HepG2 (cell line): ENCODE results near the gene SLC45A1. TPM values are rescaled to one million over a fixed set of nuclear protein-coding genes. Genes with fewer than 3 reads are reported as not detected.

Experiments
- ELF1 ChIP-seq: sonication (generic); formaldehyde crosslinking; IDR thresholded peaks from 2 replicates; pipeline ENCODE4 v1.4.0; 2020; ENCODE audit warnings: missing genetic modification reagents
- GTF3A ChIP-seq: sonication (generic); formaldehyde crosslinking; conservative IDR thresholded peaks from 2 replicates; pipeline ENCODE4 v1.4.0; 2020; ENCODE audit warnings: mild to moderate bottlenecking, missing genetic modification reagents
- NFAT5 ChIP-seq: sonication (generic); formaldehyde crosslinking; IDR thresholded peaks from 2 replicates; pipeline ENCODE4 v1.4.0; 2020; ENCODE audit warnings: missing genetic modification reagents
- TFE3 ChIP-seq: IDR thresholded peaks from 2 replicates; pipeline ENCODE4 v1.6.1; 2016
- ZNF598 ChIP-seq: sonication (generic); formaldehyde crosslinking; IDR thresholded peaks from 2 replicates; pipeline ENCODE4 v1.5.1; 2020; ENCODE audit warnings: mild to moderate bottlenecking, missing genetic modification reagents, borderline replicate concordance
- ZNF703 ChIP-seq: sonication (generic); formaldehyde crosslinking; IDR thresholded peaks from 2 replicates; pipeline ENCODE4 v1.5.1; 2020; ENCODE audit warnings: missing genetic modification reagents, mild to moderate bottlenecking, moderate library complexity, borderline replicate concordance
- polyA plus RNA-seq, 8 experiments: library from polyadenylated mRNA; depleted of rRNA in 3 of 8; stranded (reverse) in 7 of 8; unstranded in 1 of 8; fragments of >200 nt; fragmentation: Illumina TruSeq in 4 of 8; extraction: Trizol in 4 of 8; gene quantifications; 2 replicates each; pipeline versions ENCODE4 v1.2.1 to v1.2.3, GENCODE V29; 2011 to 2016; ENCODE audit warnings: low read depth in 4 of 8, missing spikeins in 1 of 8, mixed read lengths in 1 of 8; ENCODE audit not compliant: insufficient read depth in 1 of 8
- total RNA-seq, 5 experiments: library from RNA; depleted of rRNA; stranded (reverse); fragments of >200 nt; fragmentation: Illumina TruSeq; extraction: Trizol; gene quantifications; 2 replicates each; pipeline ENCODE4 v1.2.3, GENCODE V29; 2016; ENCODE audit warnings: low read depth in 1 of 5
- TF ChIP-seq, protein P1 (sequence below): IDR thresholded peaks from 2 replicates; pipeline ENCODE4 v1.6.1; 2012; ENCODE audit warnings: low read length, improper control_type of control experiment
- TF ChIP-seq, protein P2 (sequence below): sonication (generic); formaldehyde crosslinking; IDR thresholded peaks from 2 replicates; pipeline ENCODE4 v1.4.0; 2020; ENCODE audit warnings: missing genetic modification reagents, borderline replicate concordance

Gene SLC45A1
- total and polyA plus RNA-seq, 2 of the 13 experiments (the other 11 are each of a cell fraction or from before 2014, with no cell fraction given), result not detected

GRCh38 chr1:8315573-8316475 lies 2.1 kb upstream of the SLC45A1 start (continued):
- TF ChIP-seq, protein P1, sequence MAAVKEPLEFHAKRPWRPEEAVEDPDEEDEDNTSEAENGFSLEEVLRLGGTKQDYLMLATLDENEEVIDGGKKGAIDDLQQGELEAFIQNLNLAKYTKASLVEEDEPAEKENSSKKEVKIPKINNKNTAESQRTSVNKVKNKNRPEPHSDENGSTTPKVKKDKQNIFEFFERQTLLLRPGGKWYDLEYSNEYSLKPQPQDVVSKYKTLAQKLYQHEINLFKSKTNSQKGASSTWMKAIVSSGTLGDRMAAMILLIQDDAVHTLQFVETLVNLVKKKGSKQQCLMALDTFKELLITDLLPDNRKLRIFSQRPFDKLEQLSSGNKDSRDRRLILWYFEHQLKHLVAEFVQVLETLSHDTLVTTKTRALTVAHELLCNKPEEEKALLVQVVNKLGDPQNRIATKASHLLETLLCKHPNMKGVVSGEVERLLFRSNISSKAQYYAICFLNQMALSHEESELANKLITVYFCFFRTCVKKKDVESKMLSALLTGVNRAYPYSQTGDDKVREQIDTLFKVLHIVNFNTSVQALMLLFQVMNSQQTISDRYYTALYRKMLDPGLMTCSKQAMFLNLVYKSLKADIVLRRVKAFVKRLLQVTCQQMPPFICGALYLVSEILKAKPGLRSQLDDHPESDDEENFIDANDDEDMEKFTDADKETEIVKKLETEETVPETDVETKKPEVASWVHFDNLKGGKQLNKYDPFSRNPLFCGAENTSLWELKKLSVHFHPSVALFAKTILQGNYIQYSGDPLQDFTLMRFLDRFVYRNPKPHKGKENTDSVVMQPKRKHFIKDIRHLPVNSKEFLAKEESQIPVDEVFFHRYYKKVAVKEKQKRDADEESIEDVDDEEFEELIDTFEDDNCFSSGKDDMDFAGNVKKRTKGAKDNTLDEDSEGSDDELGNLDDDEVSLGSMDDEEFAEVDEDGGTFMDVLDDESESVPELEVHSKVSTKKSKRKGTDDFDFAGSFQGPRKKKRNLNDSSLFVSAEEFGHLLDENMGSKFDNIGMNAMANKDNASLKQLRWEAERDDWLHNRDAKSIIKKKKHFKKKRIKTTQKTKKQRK, result no peak
- no peak for TF ChIP-seq ELF1 (CRISPR knock-in tag)
- TF ChIP-seq GTF3A (CRISPR knock-in tag), result no peak
- no peak for TF ChIP-seq NFAT5 (CRISPR knock-in tag)
- TF ChIP-seq ZNF598, result no peak
- TF ChIP-seq TFE3, result no peak
- TF ChIP-seq, protein P2, sequence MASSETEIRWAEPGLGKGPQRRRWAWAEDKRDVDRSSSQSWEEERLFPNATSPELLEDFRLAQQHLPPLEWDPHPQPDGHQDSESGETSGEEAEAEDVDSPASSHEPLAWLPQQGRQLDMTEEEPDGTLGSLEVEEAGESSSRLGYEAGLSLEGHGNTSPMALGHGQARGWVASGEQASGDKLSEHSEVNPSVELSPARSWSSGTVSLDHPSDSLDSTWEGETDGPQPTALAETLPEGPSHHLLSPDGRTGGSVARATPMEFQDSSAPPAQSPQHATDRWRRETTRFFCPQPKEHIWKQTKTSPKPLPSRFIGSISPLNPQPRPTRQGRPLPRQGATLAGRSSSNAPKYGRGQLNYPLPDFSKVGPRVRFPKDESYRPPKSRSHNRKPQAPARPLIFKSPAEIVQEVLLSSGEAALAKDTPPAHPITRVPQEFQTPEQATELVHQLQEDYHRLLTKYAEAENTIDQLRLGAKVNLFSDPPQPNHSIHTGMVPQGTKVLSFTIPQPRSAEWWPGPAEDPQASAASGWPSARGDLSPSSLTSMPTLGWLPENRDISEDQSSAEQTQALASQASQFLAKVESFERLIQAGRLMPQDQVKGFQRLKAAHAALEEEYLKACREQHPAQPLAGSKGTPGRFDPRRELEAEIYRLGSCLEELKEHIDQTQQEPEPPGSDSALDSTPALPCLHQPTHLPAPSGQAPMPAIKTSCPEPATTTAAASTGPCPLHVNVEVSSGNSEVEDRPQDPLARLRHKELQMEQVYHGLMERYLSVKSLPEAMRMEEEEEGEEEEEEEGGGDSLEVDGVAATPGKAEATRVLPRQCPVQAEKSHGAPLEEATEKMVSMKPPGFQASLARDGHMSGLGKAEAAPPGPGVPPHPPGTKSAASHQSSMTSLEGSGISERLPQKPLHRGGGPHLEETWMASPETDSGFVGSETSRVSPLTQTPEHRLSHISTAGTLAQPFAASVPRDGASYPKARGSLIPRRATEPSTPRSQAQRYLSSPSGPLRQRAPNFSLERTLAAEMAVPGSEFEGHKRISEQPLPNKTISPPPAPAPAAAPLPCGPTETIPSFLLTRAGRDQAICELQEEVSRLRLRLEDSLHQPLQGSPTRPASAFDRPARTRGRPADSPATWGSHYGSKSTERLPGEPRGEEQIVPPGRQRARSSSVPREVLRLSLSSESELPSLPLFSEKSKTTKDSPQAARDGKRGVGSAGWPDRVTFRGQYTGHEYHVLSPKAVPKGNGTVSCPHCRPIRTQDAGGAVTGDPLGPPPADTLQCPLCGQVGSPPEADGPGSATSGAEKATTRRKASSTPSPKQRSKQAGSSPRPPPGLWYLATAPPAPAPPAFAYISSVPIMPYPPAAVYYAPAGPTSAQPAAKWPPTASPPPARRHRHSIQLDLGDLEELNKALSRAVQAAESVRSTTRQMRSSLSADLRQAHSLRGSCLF (CRISPR knock-in tag), result no peak
- TF ChIP-seq ZNF703 (CRISPR knock-in tag), result no peak
